RWPE1 (cell line): ENCODE data around the gene BICRA.

Source experiments
- CTCF ChIA-PET: fragments of 350-600 bp; sonication (Branson Sonifier 250); formaldehyde crosslinking; extraction: SDS; loops from one replicate; lab custom pipeline; 2021; lab: Yijun Ruan, JAX
- POLR2A ChIA-PET: fragments of 400-600 bp; formaldehyde crosslinking; extraction: SDS; loops from one replicate; lab custom pipeline; 2020; ENCODE audit warnings: antibody characterized with exemption; ENCODE audit not compliant: low non-redundant PET; lab: Yijun Ruan, JAX
- DNase-seq: peaks from one replicate; pipeline ENCODE4 v3.0.0; 2012; ENCODE audit warnings: low spot score
- H3K27ac ChIP-seq: fragments of 450-650 bp; 2 replicates; pipeline ENCODE4 v1.5.1; 2017
- TF ChIP-seq, protein P1 (sequence below): fragments of 450-650 bp; conservative IDR thresholded peaks from 2 replicates; pipeline ENCODE4 v1.5.1; 2017; ENCODE audit warnings: low read depth, mild to moderate bottlenecking

Gene BICRA

GRCh38 chr19:47610902-47611301 is 2.0 kb downstream of the BICRA start:
- ChIA-PET POLR2A (interaction anchor here (0.8 to 1.0 kb wide), 2 partner anchors 11 to 96 kb away, joined by 3 to 5 read pairs; partner anchors contain the start of gene NAPA), CTCF (interaction anchor here (1.0 to 2.2 kb wide), 2 partner anchors 95 to 174 kb away, joined by 5 to 11 read pairs; partner anchors contain the start of gene NAPA)
- TF ChIP-seq, protein P1, sequence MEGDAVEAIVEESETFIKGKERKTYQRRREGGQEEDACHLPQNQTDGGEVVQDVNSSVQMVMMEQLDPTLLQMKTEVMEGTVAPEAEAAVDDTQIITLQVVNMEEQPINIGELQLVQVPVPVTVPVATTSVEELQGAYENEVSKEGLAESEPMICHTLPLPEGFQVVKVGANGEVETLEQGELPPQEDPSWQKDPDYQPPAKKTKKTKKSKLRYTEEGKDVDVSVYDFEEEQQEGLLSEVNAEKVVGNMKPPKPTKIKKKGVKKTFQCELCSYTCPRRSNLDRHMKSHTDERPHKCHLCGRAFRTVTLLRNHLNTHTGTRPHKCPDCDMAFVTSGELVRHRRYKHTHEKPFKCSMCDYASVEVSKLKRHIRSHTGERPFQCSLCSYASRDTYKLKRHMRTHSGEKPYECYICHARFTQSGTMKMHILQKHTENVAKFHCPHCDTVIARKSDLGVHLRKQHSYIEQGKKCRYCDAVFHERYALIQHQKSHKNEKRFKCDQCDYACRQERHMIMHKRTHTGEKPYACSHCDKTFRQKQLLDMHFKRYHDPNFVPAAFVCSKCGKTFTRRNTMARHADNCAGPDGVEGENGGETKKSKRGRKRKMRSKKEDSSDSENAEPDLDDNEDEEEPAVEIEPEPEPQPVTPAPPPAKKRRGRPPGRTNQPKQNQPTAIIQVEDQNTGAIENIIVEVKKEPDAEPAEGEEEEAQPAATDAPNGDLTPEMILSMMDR: no peak
- no peak for DNase-seq
- peak overlapping the region; percentile 91 for H3K27ac ChIP-seq

DNA sequence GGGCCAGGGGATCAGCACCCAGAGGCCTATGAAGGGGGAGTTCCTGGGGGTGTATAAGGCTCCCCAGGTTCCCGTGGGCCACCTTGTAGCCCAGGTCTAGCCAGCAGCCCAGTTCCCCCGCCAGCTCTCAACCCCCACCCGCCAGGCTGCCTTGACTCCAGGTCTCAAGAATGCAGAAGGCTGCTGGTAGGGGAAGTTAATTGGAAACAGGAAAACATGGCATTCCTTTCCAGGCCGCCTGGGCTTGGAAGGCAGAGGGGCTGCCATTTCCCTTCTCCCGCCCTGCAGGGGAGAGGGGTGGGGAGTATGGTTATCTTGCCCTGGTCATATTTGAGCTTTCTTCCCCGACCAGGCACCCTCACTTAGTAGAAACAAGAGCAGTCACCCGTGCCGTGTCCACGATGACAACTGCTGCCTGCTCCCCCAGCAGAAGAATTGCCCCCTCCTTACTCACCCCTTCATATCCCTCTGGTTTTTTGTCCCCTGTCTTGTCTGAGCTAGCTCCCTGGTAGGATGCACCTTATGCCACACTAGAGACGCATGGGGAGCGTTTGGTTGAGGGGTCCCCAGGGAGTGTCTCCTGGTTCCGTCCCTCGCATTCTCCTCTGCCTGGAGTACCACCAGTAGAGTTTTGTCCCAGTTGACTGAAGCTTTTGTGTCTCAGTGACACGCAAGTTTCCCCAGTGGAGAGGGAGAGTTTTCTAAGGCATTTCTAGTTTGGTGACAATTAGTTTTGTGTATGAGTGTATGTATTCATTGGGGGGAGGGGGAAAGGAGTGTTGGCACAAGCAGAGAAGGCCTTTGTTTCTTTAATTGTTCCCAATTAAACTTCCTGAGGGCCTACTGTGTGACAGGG is 4.5 kb downstream of the BICRA start:
- TF ChIP-seq, protein P1: no peak
- ChIA-PET CTCF (no interaction called here), POLR2A (no interaction called here)
- no peak for DNase-seq
- peak overlapping the region; percentile 53 for H3K27ac ChIP-seq

- ChIA-PET POLR2A (no interaction called here), CTCF (no interaction called here)
- TF ChIP-seq, protein P1: no peak
- H3K27ac ChIP-seq: no peak overlapping the region
- no peak for DNase-seq
Measured at GRCh38 chr19:47614021-47614295, 5.0 kb downstream of the BICRA start.

- ChIA-PET POLR2A (no interaction called here), CTCF (interaction anchor here (0.6 to 1.1 kb wide), 2 partner anchors 99 to 223 kb away, joined by 3 read pairs; partner anchors contain the start of gene NAPA)
- no peak for DNase-seq
- H3K27ac ChIP-seq: no peak overlapping the region
- TF ChIP-seq, protein P1: no peak
Measured at GRCh38 chr19:47614559-47614958, 5.6 kb downstream of the BICRA start.

DNA sequence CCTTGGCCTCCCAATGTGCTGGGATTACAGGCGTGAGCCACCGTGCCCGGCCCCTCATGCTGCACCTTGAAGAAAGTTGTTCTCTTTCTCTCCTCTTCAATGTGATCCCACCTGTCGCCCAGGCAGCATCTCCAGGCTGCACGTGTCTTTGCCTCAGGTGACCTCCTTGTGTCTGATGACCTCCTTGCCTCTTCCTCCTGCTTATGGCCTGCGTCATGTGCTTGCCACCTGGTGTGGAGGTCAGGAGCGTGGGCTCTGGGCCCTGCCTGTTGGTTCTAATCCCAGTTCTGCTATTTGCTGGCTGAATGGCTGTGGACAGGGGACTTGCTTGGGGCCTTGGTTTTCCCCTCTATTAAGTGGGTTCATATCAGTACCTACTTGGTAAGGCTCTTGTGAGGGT is 6.3 kb downstream of the BICRA start:
- TF ChIP-seq, protein P1: no peak
- H3K27ac ChIP-seq: no peak overlapping the region
- DNase-seq: no peak
- ChIA-PET CTCF (interaction anchor here (1.1 kb wide), 1 partner anchor 100 kb away, joined by 3 read pairs; the partner anchor contains the start of gene NAPA), POLR2A (no interaction called here)

DNA sequence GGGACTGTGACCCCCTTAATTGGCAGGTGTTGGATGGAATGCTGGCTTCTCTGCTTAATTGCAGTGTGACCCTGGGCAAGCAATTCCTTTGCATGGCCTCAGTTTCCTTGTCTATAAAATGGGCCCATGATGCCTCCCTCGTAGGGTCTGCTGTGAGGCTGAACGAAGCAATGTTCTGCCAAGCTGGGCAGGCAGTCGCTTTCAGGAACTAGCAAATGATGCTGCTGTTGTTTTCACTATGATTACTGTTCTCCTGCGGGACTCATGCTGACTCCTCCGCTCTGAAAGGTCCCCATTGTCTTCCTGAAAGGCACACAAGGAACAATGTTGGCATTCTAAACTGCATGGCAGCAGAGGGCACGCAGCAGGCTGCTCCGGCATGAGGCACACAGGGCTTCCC is 6.8 kb downstream of the BICRA start:
- POLR2A ChIA-PET: no interaction called here
- CTCF ChIA-PET: no interaction called here
- no peak overlapping the region for H3K27ac ChIP-seq
- TF ChIP-seq, protein P1: no peak
- no peak for DNase-seq
